OCI-LY7 (cell line): ENCODE data around the gene PRKD1.

Experiments
- EZH2phosphoT487 ChIP-seq: fragments of 200-600 bp; sonication (generic); IDR thresholded peaks from 2 replicates; pipeline ENCODE4 v1.6.1; 2018; ENCODE audit warnings: low read depth, borderline replicate concordance, mild to moderate bottlenecking, mixed run types, antibody characterized with exemption, low read length, moderate library complexity, mixed read lengths
- TF ChIP-seq, protein P1 (sequence below): fragments of 200-600 bp; sonication (generic); conservative IDR thresholded peaks from 2 replicates; pipeline ENCODE4 v1.5.1; 2014; ENCODE audit warnings: mild to moderate bottlenecking, antibody characterized with exemption, low read length, moderate library complexity, mixed read lengths

DNA sequence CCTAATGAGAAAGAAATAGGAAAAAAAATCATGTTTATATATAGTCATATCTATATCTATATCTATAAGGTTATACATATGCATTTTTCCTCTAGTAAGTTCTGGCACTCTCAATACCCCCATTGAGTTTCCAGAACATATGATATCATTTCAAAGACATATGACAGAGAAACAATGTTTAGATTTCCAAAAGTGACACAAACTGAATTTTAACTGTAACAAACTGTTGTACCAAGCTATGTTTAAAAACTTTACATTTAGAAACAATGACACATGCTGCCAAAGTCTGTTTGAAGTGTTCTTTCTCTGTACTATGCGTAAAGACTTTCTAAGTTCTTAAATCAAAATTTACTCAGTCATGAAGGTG lies 171.6 kb downstream of the PRKD1 start:
- TF ChIP-seq, protein P1, sequence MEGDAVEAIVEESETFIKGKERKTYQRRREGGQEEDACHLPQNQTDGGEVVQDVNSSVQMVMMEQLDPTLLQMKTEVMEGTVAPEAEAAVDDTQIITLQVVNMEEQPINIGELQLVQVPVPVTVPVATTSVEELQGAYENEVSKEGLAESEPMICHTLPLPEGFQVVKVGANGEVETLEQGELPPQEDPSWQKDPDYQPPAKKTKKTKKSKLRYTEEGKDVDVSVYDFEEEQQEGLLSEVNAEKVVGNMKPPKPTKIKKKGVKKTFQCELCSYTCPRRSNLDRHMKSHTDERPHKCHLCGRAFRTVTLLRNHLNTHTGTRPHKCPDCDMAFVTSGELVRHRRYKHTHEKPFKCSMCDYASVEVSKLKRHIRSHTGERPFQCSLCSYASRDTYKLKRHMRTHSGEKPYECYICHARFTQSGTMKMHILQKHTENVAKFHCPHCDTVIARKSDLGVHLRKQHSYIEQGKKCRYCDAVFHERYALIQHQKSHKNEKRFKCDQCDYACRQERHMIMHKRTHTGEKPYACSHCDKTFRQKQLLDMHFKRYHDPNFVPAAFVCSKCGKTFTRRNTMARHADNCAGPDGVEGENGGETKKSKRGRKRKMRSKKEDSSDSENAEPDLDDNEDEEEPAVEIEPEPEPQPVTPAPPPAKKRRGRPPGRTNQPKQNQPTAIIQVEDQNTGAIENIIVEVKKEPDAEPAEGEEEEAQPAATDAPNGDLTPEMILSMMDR, result no peak
- TF ChIP-seq EZH2phosphoT487, result no peak
